ENCODE measurements around the gene SPDL1.

GRCh38 chr5:169534939-169535338, 48.6 kb upstream of the SPDL1 start:
- TF ChIP-seq POLR2A (IDR thresholded peaks at IDR 0.05), result no peak
- no peak for TF ChIP-seq CTCF (IDR thresholded peaks at IDR 0.05)
- TF ChIP-seq POLR2AphosphoS5 (IDR thresholded peaks at IDR 0.05), result no peak

All from breast epithelium (tissue), 3 donors.